ENCODE results near the gene NBEAL2. TPM values are rescaled to one million over a fixed set of nuclear protein-coding genes. Genes with fewer than 3 reads are reported as not detected.

NBEAL2 gene
- total and polyA plus RNA-seq, 10 donors: 44.0 to 271 (median 129) TPM

DNA sequence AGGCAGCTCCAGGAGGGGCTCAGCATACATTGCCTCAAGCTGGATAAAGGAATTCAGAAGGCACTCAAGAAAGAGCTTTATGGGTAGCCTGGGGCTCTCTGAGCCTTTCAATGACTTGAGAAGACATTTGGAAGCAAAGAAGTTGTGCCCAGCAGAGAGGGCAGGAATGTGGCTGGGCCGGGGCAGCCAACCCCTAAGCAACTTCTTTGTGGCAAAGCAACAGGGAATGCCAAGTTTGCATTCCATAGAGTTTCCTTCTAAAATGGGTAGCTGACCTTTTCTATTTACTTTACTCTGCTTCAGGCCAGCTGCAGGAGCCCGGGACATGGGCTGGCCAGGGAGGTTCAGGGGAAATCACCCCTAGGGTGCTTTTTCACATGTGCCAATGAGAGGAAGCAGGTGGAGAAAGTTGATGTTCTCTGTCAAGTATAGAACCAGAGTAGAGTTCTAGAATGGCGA, 48.5 kb upstream of the NBEAL2 start:
- no peak for TF ChIP-seq CTCF (IDR thresholded peaks at IDR 0.05 in 8 of 11, conservative IDR thresholded peaks at IDR 0.05 in 3 of 11)
- TF ChIP-seq POLR2A (IDR thresholded peaks at IDR 0.05): no peak
- TF ChIP-seq POLR2AphosphoS5 (IDR thresholded peaks at IDR 0.05): no peak
- Histone ChIP-seq H3K9me3 (peaks cover 0 to 9% (median 0%) of the 10 kb centered on the region in 8 donors), H3K27me3 (replicated peaks in 1 of 7) (no peaks in the 10 kb centered on the region), H3K36me3 (peaks cover 0 to 29% (median 2%) of the 10 kb centered on the region in 6 donors), H3K27ac (peak overlapping the region; percentile 63 to 89 (median 84)), H3K4me1 (peaks cover 90 to 100% (median 100%) of the 10 kb centered on the region in 6 donors), H3K4me3 (peak overlapping the region in 1 of 8 donors; percentile 24)
- peak; percentile 70 for DNase-seq
- 49 to 59% (median 55%) methylated on average over 3 of the region's 3 CpGs for WGBS, 5 donors
- intact Hi-C loops (cut with DNase I; ENCODE audit: low total_unique reads): no loop called here

DNA sequence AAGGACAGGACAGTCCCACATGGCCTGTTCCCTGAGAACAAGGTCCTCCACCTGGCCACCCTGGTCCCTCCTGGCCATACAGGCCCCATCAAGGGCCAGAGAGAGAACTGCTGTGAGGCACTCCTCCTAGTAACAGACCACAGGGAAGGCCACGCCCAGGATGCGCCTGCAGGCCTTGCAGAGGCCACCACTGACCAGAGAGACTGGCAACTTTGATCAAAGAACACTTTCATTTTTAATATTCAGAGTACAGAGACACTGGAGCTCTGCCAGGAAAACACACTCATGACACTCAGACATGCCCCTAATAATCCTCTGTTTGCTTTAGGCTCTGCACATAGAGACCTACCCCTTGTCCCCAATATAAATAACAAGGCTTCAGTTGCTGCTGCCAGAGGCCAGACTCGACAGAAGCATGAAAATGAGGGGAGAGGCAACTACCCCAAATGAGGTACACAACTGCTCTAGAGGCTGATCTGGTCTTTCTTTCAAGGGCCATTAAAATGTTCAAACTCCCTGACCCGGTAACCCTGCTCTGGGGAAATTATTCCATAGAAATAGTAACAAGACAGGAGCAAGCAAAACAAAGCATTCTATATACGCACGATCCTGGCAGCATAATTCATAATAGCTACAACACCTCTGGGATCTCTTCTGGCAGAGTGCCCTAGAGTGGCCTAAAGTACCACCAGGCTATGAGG, 47.7 kb upstream of the NBEAL2 start:
- DNase-seq: peak; percentile 94
- Histone ChIP-seq H3K4me3 (peak overlapping the region in 1 of 8 donors; percentile 24), H3K36me3 (peaks cover 0 to 38% (median 5%) of the 10 kb centered on the region in 6 donors), H3K4me1 (peaks cover 84 to 100% (median 100%) of the 10 kb centered on the region in 6 donors), H3K9me3 (peaks cover 0 to 9% (median 0%) of the 10 kb centered on the region in 8 donors), H3K27me3 (replicated peaks in 1 of 7) (no peaks in the 10 kb centered on the region), H3K27ac (peak overlapping the region; percentile 63 to 89 (median 84))
- peak in 2 of 11 experiments; percentile 9 to 25 for TF ChIP-seq CTCF (IDR thresholded peaks at IDR 0.05 in 8 of 11, conservative IDR thresholded peaks at IDR 0.05 in 3 of 11)
- TF ChIP-seq POLR2AphosphoS5 (IDR thresholded peaks at IDR 0.05): peak in 2 of 3 donors; percentile 67 to 68
- no peak for TF ChIP-seq POLR2A (IDR thresholded peaks at IDR 0.05)
- 33 to 43% (median 36%) methylated on average over 6 of the region's 6 CpGs for WGBS, 5 donors
- intact Hi-C loops (cut with DNase I; ENCODE audit: low total_unique reads): no loop called here

GRCh38 chr3:46932455-46933225, 46.8 kb upstream of the NBEAL2 start:
- intact Hi-C loops (cut with DNase I; ENCODE audit: low total_unique reads): no loop called here
- Histone ChIP-seq H3K36me3 (peaks cover 0 to 46% (median 12%) of the 10 kb centered on the region in 6 donors), H3K4me1 (peaks cover 77 to 100% (median 98%) of the 10 kb centered on the region in 6 donors), H3K27me3 (replicated peaks in 1 of 7) (no peaks in the 10 kb centered on the region), H3K4me3 (no peak overlapping the region), H3K27ac (peak overlapping the region; percentile 63 to 89 (median 84)), H3K9me3 (peaks cover 0 to 9% (median 0%) of the 10 kb centered on the region in 8 donors)
- 56 to 67% (median 62%) methylated on average over 7 of the region's 7 CpGs for WGBS, 5 donors
- peak; percentile 76 for DNase-seq
- TF ChIP-seq CTCF (IDR thresholded peaks at IDR 0.05 in 8 of 11, conservative IDR thresholded peaks at IDR 0.05 in 3 of 11) (no peak), POLR2A (IDR thresholded peaks at IDR 0.05) (no peak), POLR2AphosphoS5 (IDR thresholded peaks at IDR 0.05) (no peak)

Measured in spleen (tissue), 11 donors.